GM18517 (cell line): ENCODE measurements around the gene RSAD2.

Source experiments
- ATAC-seq: cut with Tn5 transposase; IDR thresholded peaks from one replicate; pipeline ENCODE4 v1.9.1; 2021; ENCODE audit warnings: mild to moderate bottlenecking, moderate library complexity; ENCODE audit not compliant: unreplicated experiment

RSAD2 gene

GRCh38 chr2:6941299-6942046 lies 63.9 kb downstream of the RSAD2 start:
- ATAC-seq, result no peak

- no peak for ATAC-seq
Measured at GRCh38 chr2:6942848-6943247, 65.3 kb downstream of the RSAD2 start.

GRCh38 chr2:6943523-6943922 lies 65.9 kb downstream of the RSAD2 start:
- no peak for ATAC-seq

GRCh38 chr2:6943971-6944370 lies 66.4 kb downstream of the RSAD2 start:
- ATAC-seq, result no peak

- no peak for ATAC-seq
Measured at GRCh38 chr2:6944555-6944954, 67.0 kb downstream of the RSAD2 start.

- ATAC-seq, result peak; percentile 94
Measured at GRCh38 chr2:6945087-6945813, 67.7 kb downstream of the RSAD2 start.

GRCh38 chr2:6945821-6946220 lies 68.2 kb downstream of the RSAD2 start:
- no peak for ATAC-seq

- no peak for ATAC-seq
Measured at GRCh38 chr2:6946722-6947121, 69.1 kb downstream of the RSAD2 start.
